OCI-M2 (cell line): ENCODE measurements around the gene NDUFA7.
"Not testable (repeated sequence)": the region's sequence is repeated elsewhere in the genome, so short reads cannot be mapped to it uniquely, and the experiment has no call there.

Source experiments
- DNase-seq: peaks from one replicate; lab custom pipeline; 2025; ENCODE audit not compliant: unreplicated experiment; lab: John Stamatoyannopoulos, UW

The NDUFA7 gene

GRCh38 chr19:8321067-8321985, at the start of gene NDUFA7, which contains the start of gene RPS28:
Gene NDUFA7, minus strand, starts transcription at chr19:8321375. Its CDS starts 17 bp downstream, at chr19:8321358.
Gene RPS28, plus strand, starts transcription at chr19:8321496. Its CDS starts 35 bp downstream, at chr19:8321531.
- DNase-seq: peak; percentile 69

- DNase-seq: no peak
Measured at GRCh38 chr19:8370176-8371010, 49.2 kb upstream of the NDUFA7 start.

DNA sequence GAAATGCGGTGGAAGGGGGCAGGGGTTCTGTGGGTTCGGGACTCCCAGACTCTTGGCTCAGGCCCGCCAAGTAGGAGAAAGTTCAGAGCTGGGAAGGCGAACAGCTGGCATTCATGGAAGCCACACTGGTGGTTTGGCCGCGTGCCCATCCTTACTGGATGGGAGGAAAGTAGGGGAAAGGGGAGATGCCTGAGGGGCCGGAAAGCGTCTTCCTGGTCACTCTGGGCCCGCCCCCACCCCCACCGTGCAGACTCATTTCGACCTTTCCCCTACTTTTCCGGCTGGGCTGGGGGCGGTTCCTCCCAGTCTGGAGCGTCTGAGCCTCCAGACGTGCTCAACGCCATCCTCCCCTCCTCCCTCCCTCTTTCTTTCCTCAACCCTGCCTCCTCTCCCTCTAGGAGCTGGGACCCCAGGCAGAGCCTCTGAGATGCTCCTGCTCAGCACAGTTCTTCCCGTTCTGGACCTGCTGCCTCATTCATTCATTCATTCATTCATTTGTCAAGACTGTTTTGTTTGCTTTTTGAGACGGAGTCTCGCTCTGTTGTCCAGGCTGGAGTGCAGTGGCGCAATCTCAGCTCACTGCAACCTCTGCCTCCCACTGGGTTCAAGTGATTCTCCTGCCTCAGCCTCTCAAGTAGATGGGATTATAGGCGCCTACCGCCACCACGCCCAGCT, 46.3 kb upstream of the NDUFA7 start:
- no peak for DNase-seq

DNA sequence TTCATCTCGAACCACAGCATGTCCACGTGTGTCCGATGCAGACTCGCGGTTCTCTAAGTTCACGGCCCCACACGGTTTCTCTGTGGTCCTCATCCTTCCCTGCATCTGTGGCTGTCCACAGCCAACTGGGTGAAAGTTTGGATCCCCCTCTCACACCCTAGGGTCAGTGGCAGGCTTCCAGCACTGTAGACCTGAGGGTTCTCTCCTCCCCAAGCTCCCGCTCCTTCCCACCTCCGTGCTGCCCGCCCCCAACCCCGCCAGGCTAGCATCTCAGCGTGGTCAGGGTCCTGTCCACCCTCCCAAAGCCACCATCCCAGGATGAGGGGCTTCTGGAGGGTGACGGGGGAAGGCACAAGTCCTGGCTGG, 45.8 kb upstream of the NDUFA7 start:
- no peak for DNase-seq

DNA sequence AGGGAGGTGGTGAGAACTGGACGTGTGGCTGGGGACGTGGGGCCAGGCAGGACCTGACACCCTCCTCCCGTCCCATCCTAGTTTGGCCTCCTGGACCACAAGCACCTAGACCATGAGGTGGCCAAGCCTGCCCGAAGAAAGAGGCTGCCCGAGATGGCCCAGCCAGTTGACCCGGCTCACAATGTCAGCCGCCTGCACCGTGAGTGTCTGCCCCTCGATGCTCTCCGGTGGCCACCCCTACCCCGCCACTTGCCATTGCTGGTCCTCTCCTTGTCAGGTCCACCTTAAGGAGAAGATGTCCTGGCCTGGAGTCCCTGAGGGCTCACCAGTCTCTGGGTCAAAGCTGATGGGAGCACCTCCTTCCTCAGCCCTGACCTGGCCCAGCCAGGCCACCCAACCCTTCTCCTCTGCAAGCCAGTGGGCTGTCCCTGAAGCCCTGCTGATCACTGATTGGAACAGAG, 45.0 kb upstream of the NDUFA7 start:
- DNase-seq: no peak

DNA sequence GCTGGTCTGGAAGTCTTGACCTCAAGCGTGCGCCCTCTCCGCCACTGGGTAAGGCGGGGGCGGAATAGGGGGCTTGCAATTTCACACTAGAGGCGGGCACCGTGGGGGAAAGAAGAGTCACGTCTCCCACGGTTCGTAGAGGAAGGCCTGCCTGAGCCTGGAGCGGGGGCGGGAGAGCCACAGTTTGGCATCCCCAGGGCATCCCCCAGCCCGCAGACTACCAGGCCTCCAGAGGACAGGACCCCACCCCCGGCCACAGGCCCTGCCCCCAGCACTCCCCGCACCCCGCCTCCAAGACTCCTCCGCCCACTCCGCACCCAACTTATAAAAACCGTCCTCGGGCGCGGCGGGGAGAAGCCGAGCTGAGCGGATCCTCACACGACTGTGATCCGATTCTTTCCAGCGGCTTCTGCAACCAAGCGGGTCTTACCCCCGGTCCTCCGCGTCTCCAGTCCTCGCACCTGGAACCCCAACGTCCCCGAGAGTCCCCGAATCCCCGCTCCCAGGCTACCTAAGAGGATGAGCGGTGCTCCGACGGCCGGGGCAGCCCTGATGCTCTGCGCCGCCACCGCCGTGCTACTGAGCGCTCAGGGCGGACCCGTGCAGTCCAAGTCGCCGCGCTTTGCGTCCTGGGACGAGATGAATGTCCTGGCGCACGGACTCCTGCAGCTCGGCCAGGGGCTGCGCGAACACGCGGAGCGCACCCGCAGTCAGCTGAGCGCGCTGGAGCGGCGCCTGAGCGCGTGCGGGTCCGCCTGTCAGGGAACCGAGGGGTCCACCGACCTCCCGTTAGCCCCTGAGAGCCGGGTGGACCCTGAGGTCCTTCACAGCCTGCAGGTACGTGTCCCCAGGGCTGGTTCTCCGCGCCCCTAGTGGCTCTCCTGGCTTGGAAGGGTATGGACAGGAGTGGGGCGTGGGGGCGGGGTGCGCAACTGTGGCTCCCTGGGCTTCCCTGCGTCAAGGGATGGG, 42.9 kb upstream of the NDUFA7 start, which contains the start of gene ANGPTL4:
Gene ANGPTL4, plus strand, starts transcription at position 353 of the 969 bp plus-strand sequence. Its CDS starts 167 bp downstream, at position 520.
- DNase-seq: no peak

DNA sequence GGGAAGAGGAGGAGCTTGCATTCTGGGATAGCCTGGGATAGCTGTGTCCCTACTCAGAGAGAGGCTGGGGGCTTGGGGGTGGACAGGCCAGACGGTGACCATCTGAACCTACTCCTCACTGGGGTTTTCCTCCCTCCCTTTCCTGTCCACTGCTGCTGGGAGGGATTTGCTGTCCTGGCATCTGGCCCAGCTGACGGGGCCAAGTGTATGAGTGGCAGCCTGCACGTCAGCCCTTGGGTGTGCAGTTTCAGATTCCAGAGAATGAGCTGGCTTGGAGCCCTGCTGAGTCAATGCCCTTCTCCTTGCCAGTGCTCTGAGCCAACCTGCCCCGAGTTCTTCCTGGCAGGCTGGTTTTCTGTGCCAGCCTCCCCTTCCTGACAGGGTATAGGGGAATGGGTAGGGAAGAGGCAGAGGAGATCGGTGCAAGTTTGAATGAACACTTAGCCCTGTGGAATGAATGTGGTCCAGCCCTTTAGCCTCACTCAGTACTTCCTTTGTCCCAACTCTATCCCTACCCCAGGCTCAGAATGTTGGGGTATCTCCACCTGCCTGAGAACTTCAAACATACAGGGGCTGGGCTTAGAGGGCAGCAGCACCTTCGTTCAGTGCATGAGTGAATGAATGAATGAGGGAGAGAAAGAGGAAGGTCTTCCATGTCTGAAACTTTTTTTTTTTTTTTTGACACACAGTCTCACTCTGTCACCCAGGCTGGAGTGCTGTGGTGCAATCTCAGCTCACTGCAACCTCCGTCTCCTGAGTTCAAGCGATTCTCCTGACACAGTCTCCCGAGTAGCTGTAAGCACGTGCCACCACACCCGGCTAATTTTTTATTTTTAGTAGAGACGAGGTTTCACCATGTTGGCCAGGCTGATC, 41.0 kb upstream of the NDUFA7 start:
- no peak for DNase-seq

DNA sequence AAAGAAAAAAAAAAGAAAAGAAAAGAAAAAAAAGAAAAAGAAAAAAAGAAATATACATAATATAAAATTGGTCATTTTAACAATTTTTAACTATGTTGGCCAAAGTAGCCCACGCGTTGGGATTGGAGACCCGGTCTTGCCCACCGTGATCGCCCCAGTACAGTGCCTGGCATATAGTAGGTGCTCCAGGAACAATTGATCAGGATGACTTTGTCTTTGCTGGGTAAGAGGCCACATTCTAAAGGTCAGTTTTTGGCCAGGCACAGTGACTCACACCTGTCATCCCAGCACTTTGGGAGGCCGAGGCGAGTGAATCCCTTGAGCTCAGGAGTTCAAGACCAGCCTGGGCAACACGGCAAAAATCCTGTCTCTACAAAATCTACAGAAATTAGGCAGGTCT, 39.0 kb upstream of the NDUFA7 start:
- DNase-seq: no peak

DNA sequence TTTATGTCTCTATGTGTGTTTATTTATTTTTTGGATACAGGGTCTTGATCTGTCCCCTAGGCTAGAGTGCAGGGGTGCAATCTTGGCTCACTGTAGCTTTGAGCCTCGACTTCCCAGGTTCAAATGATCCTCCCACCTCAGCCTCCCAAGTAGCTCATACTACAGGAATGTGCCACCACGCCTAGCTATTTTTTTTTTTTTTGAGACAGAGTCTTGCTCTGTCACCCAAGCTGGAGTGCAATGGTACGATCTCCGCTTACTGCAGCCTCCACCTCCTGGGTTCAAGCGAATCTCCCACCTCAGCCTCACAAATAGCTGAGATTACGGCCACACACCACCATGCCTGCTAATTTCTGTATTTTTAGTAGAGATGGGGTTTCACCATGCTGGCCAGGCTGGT, 37.8 kb upstream of the NDUFA7 start:
- no peak for DNase-seq

- no peak for DNase-seq
Measured at GRCh38 chr19:8357007-8357521, 35.9 kb upstream of the NDUFA7 start.

DNA sequence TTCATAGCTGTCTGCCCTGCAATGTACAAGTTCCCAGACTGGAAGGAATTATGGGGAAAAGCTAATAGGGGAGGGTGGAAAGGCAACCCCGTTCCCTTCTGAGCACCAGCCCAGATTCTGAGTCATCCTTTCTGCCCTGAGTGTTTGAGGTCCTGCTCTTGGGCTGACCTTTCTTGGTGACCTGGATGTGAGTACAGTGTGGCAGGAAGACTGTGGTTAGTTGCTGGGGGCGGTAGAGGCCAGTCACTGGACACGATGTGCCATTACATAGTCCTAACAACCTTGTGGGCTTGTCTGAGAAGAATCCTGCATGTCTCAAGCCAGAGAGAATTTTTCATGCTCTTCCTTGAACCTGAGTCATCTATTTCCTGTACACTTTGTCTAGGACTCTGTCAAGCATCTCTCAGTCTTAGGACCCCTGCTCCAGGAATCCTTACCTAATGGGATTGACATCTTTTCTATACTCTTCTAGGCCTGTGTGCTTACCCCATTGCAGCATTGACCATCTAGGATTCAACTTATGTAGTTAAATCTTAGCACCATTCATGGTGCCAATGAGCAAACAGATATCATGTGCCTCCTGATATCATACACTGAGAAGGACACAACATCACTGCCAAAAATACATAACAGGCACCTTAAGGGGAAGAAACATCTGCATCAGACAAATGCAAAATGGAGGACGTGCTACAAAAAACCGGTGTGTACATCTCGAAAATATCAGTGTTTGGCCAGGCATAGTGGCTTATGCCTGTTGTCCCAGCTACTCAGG, 34.6 kb upstream of the NDUFA7 start:
- no peak for DNase-seq

GRCh38 chr19:8352845-8353244, 31.7 kb upstream of the NDUFA7 start:
- not testable (repeated sequence) for DNase-seq

DNA sequence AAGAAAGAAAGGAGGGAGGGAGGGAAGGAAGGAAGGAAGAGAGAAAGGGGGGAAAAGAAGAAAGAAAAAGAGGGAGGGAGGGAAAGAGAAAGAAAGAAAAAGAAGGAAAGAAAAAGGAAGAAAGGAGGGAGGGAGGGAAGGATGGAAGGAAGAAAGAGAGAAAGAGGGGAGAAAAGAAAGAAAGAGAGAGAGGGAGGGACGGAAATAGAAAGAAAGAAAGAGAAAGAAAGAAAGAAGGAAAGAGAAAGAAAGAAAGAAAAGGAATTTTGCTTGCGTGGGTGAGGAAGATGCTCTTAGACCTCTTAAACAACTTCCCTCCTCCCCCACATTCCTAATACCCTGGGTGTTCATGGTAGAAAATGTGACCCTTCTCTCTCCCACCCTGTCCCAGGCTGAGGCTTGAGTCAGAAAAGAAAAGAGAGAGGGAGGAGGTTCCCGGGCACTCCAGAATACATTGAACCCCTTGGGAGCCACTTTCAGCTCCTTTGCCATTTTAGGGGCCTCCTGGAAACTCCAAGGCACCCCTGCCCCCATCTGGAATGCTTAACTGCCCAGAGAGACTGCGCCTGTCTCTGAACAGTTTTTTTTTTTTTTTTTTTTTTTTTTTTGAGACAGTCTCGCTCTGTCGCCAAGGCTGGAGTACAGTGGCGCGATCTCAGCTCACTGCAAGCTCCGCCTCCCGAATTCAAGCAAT, 31.1 kb upstream of the NDUFA7 start:
- no peak for DNase-seq

GRCh38 chr19:8349629-8350372, 28.6 kb upstream of the NDUFA7 start:
- not testable (repeated sequence) for DNase-seq

DNA sequence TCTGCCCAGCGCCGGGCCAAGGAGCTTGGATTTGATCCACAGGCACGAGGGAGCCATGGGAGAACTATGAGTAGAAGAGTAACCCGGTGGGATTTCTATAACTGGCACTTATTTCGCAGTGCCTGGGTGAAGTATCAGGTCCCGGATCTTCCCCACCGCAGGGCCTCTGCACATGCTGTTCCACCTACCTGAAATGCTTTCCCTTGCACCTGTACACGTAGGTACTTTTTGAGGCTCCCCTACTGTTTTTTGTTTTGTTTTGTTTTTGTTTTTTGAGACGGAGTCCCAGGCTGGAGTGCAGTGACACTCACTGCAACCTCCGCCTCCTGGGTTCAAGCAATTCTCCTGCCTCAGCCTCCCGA, 22.3 kb upstream of the NDUFA7 start:
- no peak for DNase-seq

DNA sequence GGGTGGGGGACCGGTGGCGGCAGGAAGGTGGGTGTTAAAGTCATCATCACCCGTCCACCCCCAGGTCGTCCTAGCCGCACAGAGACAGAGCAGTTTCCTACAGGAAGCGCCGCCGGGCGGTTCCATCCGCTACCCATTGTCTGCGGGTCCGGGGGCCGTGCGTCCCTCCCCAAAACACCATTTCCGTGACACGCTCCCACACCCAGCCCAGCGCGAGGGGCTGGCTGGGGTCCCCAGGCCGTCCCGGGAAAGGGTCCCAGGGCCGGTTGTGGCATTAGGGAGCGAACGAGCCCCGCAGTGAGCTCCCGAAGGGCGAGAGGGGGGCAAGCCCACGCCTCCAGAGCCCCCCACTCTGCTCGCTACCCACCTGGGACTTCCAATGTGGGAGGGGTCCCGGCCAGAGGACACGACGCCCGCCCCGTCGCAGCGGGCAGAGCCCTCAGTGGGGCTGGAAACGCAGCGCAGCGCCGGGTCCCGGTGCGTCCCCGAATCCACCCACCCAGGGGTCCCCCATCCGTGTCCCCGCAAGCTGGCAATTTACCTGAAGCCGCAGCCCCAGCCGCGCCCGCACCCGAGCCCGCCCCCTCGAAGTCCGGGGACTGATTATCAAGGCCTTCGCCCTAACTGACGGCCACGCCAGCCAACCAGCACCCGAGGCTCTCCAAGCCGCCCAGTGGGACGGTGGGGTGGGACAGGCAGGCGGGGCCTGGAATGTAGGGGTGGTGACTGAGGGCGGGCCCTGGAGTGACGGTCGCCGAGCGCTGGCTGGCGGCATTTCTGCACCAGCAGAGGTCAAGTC, 21.7 kb upstream of the NDUFA7 start, which contains the start of gene KANK3:
Gene KANK3, minus strand, starts transcription at position 579 of the 799 bp plus-strand sequence. CDS start 5,434 bp downstream, outside the sequence.
- DNase-seq: no peak
